Hepatocyte (in vitro differentiated cells): Measurements from ENCODE around the gene HTR3E. TPM values are rescaled to one million over a fixed set of nuclear protein-coding genes. Genes with fewer than 3 reads are reported as not detected.

Experiments used
- DNase-seq: peaks from one replicate; pipeline ENCODE4 v3.0.0-alpha.2; 2016; ENCODE audit warnings: low spot score
- H2AFZ ChIP-seq: fragments of 200-600 bp; sonication (generic); 2 replicates; pipeline ENCODE4 v1.6.0; 2016; ENCODE audit warnings: antibody characterized with exemption, mild to moderate bottlenecking
- H3K27ac ChIP-seq: fragments of 200-600 bp; sonication (generic); 2 replicates; pipeline ENCODE4 v1.5.1; 2016; ENCODE audit warnings: mild to moderate bottlenecking
- H3K27me3 ChIP-seq: fragments of 200-600 bp; sonication (generic); 2 replicates; pipeline ENCODE4 v1.6.1; 2016
- H3K36me3 ChIP-seq: fragments of 200-600 bp; sonication (generic); replicated peaks from 2 replicates; pipeline ENCODE4 v1.5.1; 2016; ENCODE audit warnings: low read depth; ENCODE audit not compliant: insufficient read depth
- H3K4me1 ChIP-seq: fragments of 200-600 bp; sonication (generic); 2 replicates; pipeline ENCODE4 v1.5.1; 2016; ENCODE audit warnings: mild to moderate bottlenecking, moderate library complexity; ENCODE audit not compliant: insufficient read depth
- H3K4me2 ChIP-seq: fragments of 200-600 bp; sonication (generic); 2 replicates; pipeline ENCODE4 v1.6.0; 2016
- H3K4me3 ChIP-seq: fragments of 200-600 bp; sonication (generic); 2 replicates; pipeline ENCODE4 v1.5.1; 2016; ENCODE audit warnings: mild to moderate bottlenecking
- H3K79me2 ChIP-seq: fragments of 200-600 bp; sonication (generic); 2 replicates; pipeline ENCODE4 v1.6.0; 2017; ENCODE audit warnings: mild to moderate bottlenecking
- H3K9me2 ChIP-seq: fragments of 200-600 bp; sonication (generic); replicated peaks from 2 replicates; pipeline ENCODE4 v1.6.0; 2017; ENCODE audit warnings: mild to moderate bottlenecking; ENCODE audit not compliant: insufficient read depth
- H3K9me3 ChIP-seq: fragments of 200-600 bp; sonication (generic); 2 replicates; pipeline ENCODE4 v1.5.1; 2016; ENCODE audit warnings: low read depth, mild to moderate bottlenecking
- H4K20me1 ChIP-seq: fragments of 200-600 bp; sonication (generic); 2 replicates; pipeline ENCODE4 v1.6.0; 2016; ENCODE audit warnings: mild to moderate bottlenecking; ENCODE audit not compliant: insufficient read depth, poor library complexity, severe bottlenecking
- CTCF ChIP-seq: fragments of 200-600 bp; sonication (generic); IDR thresholded peaks from 2 replicates; pipeline ENCODE4 v1.5.1; 2016; ENCODE audit warnings: antibody characterized with exemption, mild to moderate bottlenecking; ENCODE audit not compliant: poor library complexity
- EZH2 ChIP-seq: fragments of 200-600 bp; sonication (generic); IDR thresholded peaks from 2 replicates; pipeline ENCODE4 v1.6.1; 2016; ENCODE audit warnings: antibody characterized with exemption, mild to moderate bottlenecking, borderline replicate concordance
- EZH2phosphoT487 ChIP-seq: fragments of 200-600 bp; sonication (generic); IDR thresholded peaks from one replicate; pipeline ENCODE4 v1.6.1; 2018; ENCODE audit warnings: antibody characterized with exemption, mild to moderate bottlenecking, low read depth, moderate library complexity; ENCODE audit not compliant: unreplicated experiment, severe bottlenecking
- WGBS: methylation state at CpG from one replicate; pipeline ENCODE4 v1.1.6; 2016; ENCODE audit warnings: low lambda C conversion rate; ENCODE audit errors: missing lambda C conversion rate; 5-methylcytosine and 5-hydroxymethylcytosine counted together
- polyA plus RNA-seq: library from polyadenylated mRNA; unstranded; fragments of >200 nt; fragmentation: Nextera tagmentation; extraction: Ambion mirVana; gene quantifications from 2 replicates; pipeline ENCODE4 v1.2.1, GENCODE V29; 2016
- total RNA-seq: library from RNA; depleted of rRNA; stranded (reverse); fragments of >200 nt; gene quantifications from 2 replicates; pipeline ENCODE4 v1.2.3, GENCODE V29; 2014

Gene HTR3E
- total and polyA plus RNA-seq, 2 experiments from 2014 or later = not detected

DNA sequence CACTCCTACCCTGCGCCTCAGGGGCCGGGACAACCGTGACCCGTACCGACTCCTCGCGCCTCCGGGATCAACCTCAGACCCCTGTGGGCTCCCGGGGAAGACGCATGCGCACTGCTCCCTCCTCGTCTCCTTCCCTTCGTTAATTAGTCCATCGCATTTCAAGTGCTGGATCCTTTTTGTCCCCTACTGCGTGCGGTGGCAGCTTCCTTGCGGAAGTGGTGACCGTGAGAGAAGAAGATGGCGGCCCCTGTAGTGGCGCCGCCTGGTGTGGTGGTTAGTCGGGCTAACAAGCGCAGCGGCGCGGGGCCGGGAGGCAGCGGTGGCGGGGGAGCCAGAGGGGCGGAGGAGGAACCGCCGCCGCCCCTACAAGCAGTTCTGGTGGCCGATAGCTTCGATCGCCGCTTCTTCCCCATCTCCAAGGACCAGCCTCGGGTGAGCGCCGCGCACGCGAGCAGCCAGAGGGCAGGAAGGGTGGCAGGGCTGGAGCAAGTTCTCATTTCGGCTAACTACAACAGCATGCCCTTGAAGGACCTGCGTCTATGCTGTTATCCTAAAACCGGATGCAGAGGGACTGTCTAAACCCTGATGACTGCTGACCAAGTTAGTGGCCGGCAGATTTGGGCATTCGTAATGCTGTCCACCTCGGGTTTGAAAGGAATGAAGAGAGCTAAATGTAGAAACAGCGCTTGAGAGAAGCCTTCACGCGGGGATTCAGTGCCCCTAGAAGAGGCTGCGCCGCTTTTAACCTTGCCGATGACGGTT, 38.5 kb downstream of the HTR3E start, which contains the start of gene EIF2B5:
EIF2B5 (plus strand) TSS at position 210 of the 762 bp plus-strand sequence; CDS start at position 238, 28 bp downstream.
- 1% methylated on average over 56 of the region's 56 CpGs for WGBS
- TF ChIP-seq EZH2 (no peak), EZH2phosphoT487 (no peak), CTCF (peak; percentile 46)
- H3K4me2 ChIP-seq = peak within 1 kb of the TSS; percentile 93
- H3K9me2 ChIP-seq = no peaks in the 10 kb centered on the region
- peak; percentile 92 for DNase-seq
- peak within 1 kb of the TSS; percentile 88 for H3K27ac ChIP-seq
- H3K36me3 ChIP-seq = no peaks in the 10 kb centered on the region
- H3K27me3 ChIP-seq = no peaks in the 10 kb centered on the region
- H4K20me1 ChIP-seq = peaks cover 8% of the 10 kb centered on the region
- H3K9me3 ChIP-seq = no peaks in the 10 kb centered on the region
- H2AFZ ChIP-seq = peak within 1 kb of the TSS; percentile 99
- peaks cover 14% of the 10 kb centered on the region for H3K4me1 ChIP-seq
- peaks cover 48% of the 10 kb centered on the region for H3K79me2 ChIP-seq
- peak within 1 kb of the TSS; percentile 90 for H3K4me3 ChIP-seq

GRCh38 chr3:184135911-184136260, 39.0 kb downstream of the HTR3E start:
- Histone ChIP-seq H3K4me1 (peaks cover 14% of the 10 kb centered on the region), H3K9me3 (no peaks in the 10 kb centered on the region), H3K4me3 (peak overlapping the region; percentile 90), H4K20me1 (peaks cover 8% of the 10 kb centered on the region), H2AFZ (peak overlapping the region; percentile 99), H3K4me2 (peak overlapping the region; percentile 93), H3K27ac (peak overlapping the region; percentile 88), H3K79me2 (peaks cover 50% of the 10 kb centered on the region), H3K36me3 (no peaks in the 10 kb centered on the region), H3K27me3 (no peaks in the 10 kb centered on the region), H3K9me2 (no peaks in the 10 kb centered on the region)
- 2% methylated on average over 9 of the region's 9 CpGs for WGBS
- DNase-seq = no peak
- TF ChIP-seq CTCF (no peak), EZH2 (no peak), EZH2phosphoT487 (no peak)

GRCh38 chr3:184140436-184140835, 43.6 kb downstream of the HTR3E start:
- 95% methylated on average over 10 of the region's 10 CpGs for WGBS
- H3K27me3 ChIP-seq = no peaks in the 10 kb centered on the region
- no peak overlapping the region for H2AFZ ChIP-seq
- peaks cover 14% of the 10 kb centered on the region for H3K4me1 ChIP-seq
- no peaks in the 10 kb centered on the region for H3K9me3 ChIP-seq
- TF ChIP-seq EZH2 = no peak
- TF ChIP-seq EZH2phosphoT487 = no peak
- H3K36me3 ChIP-seq = no peaks in the 10 kb centered on the region
- no peak overlapping the region for H3K4me2 ChIP-seq
- H3K4me3 ChIP-seq = no peak overlapping the region
- H3K27ac ChIP-seq = no peak overlapping the region
- no peak for DNase-seq
- H4K20me1 ChIP-seq = peaks cover 8% of the 10 kb centered on the region
- peaks cover 54% of the 10 kb centered on the region for H3K79me2 ChIP-seq
- no peaks in the 10 kb centered on the region for H3K9me2 ChIP-seq

DNA sequence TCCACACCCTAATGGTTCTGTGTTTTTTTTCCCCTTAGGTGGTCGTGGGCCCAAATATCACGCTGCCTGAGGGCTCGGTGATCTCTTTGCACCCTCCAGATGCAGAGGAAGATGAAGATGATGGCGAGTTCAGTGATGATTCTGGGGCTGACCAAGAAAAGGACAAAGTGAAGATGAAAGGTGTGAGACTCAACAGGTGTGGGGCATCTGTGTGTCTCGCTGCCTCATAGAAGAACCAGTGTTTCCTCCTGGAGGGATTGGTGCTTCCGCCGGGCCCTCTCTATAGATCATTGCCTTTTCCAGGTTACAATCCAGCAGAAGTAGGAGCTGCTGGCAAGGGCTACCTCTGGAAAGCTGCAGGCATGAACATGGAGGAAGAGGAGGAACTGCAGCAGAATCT, 45.3 kb downstream of the HTR3E start:
- no peaks in the 10 kb centered on the region for H3K9me2 ChIP-seq
- no peaks in the 10 kb centered on the region for H4K20me1 ChIP-seq
- H3K27me3 ChIP-seq = no peaks in the 10 kb centered on the region
- peaks cover 37% of the 10 kb centered on the region for H3K79me2 ChIP-seq
- TF ChIP-seq EZH2 (no peak), CTCF (no peak), EZH2phosphoT487 (no peak)
- DNase-seq = no peak
- WGBS = over 99% methylated on average over 7 of the region's 7 CpGs
- H3K4me1 ChIP-seq = peaks cover 6% of the 10 kb centered on the region
- no peak overlapping the region for H3K4me3 ChIP-seq
- H3K36me3 ChIP-seq = no peaks in the 10 kb centered on the region
- H3K4me2 ChIP-seq = no peak overlapping the region
- no peak overlapping the region for H2AFZ ChIP-seq
- no peaks in the 10 kb centered on the region for H3K9me3 ChIP-seq
- no peak overlapping the region for H3K27ac ChIP-seq
